Right ventricle myocardium inferior (tissue), 1 donor: Measurements from ENCODE around the gene CFAP70. TPM values are rescaled to one million over a fixed set of nuclear protein-coding genes. Genes with fewer than 3 reads are reported as not detected.
"Not testable (repeated sequence)": the region's sequence is repeated elsewhere in the genome, so short reads cannot be mapped to it uniquely, and the experiment has no call there.

Experiments
- ATAC-seq: fragments of 200-7000 bp; cut with Tn5 transposase; one replicate; pipeline ENCODE4 v1.9.1; 2020; ENCODE audit warnings: mild to moderate bottlenecking, moderate library complexity
- DNase-seq: peaks from one replicate; pipeline ENCODE4 v3.0.0; 2021; ENCODE audit errors: missing footprints
- intact Hi-C: fragments of 100-400 bp; cut with DNase I; formaldehyde crosslinking; loops from one replicate; pipeline ENCODE4 v1.11.0; 2022
- long read RNA-seq: library from polyadenylated mRNA; unstranded; transcript quantifications from one replicate; pipeline ENCODE4 v2.0.0, GENCODE V29; 2021
- total RNA-seq: library from RNA; stranded (reverse); fragmentation: NEBNext Ultra II Directional; extraction: Animal tissue kit (Norgen Biotek cat#: 25700); gene quantifications from one replicate; pipeline ENCODE4 v1.2.1, GENCODE V29; 2021
- donor health status: DM: no; HTN: yes; CAD: no; lungs with severe emphysema.

The CFAP70 gene
- total RNA-seq, result 1.4 TPM
- long read RNA-seq, result 0 reads

DNA sequence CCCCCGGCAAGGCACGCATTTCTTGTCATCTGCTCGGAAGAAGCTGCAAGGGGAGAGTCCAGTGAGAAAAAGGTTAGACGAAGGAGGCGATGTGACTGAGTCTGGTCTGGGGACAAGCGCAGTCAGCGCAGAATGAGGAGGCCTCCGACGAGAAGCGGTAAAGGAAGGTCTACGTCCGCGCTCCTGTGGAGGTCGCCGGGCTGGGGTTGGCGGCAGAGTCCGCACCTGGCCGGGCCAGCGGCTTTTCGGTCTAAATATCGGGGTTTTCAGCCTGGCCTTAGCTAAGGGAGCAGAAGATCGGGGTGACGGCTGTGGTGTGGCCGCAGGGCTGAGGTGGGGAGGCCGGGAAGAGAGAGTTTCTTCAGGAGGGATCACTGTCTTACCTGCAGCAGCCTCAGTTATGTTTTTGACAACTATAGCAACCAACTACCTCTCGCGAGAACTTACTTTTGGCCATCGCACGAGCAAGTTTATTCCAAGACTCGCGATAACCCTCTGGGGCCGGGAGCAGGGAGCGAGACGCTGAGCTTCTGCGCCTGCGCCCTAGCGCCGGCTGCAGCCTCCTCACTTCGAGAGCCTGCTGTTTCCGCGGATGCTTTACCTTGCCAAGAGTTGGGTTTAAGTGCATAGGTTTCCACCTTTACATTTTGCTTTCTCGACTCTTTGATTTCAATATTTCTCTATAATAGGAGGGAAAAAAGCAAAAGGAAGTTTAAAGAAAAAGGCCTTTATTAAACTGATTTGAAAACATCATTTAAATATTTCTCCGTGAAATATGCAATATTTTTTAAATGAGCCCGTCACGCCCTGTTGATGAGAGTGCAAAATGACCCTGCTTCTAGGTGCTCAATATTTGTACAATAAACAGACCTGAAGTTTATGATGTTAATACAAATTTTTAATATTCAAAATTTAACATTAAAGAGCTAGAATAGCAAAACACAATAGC is at the start of gene CFAP70:
Gene CFAP70 (minus strand): TSS at position 534 of the 949 bp plus-strand sequence. CDS start 4,068 bp downstream, outside the sequence.
- intact Hi-C loops, result no loop called here
- ATAC-seq, result peak; percentile 97
- peak; percentile 90 for DNase-seq

GRCh38 chr10:73408061-73408460 is 49.4 kb upstream of the CFAP70 start:
- intact Hi-C loops, result no loop called here
- DNase-seq (no peak), ATAC-seq (no peak)

DNA sequence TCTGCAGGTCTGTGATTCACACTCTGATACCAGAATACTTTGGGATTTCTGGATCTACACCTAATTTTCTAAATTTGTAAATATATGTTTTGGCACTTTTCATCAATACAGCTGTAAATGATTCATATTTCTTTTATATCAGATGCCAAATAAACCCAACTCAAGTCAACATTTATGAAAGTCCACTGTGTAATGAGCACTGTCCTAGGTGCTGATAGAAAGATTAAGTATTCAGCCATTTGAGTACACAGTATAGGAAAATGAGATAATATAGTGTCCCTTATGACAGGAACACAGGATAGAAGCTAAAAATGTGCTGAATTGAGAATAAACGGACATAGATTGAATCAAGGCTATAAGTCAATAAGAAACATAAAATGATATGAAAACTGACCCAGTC is 48.8 kb upstream of the CFAP70 start:
- ATAC-seq (no peak), DNase-seq (no peak)
- intact Hi-C loops, result no loop called here

- ATAC-seq (no peak), DNase-seq (no peak)
- intact Hi-C loops, result no loop called here
Observed at GRCh38 chr10:73406846-73407245, 48.2 kb upstream of the CFAP70 start.

DNA sequence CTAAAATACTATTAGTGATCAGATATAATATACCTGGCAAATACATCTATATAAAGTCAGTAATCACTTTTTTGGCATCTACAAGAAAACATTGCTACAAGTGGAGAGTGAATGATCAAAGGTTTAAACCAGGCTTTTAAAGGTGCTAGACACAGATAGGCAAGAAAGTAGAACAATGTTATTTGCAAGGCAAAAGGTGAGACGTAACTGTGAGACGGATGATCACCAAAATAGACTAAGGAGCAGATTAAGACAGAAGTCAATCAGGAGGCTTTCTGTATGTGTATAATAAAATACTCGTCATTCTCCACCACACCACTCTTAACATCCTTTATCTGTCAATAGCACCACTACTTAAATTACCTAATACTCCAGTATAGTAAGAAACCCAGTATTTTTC is 46.9 kb upstream of the CFAP70 start:
- ATAC-seq (no peak), DNase-seq (no peak)
- intact Hi-C loops, result no loop called here

DNA sequence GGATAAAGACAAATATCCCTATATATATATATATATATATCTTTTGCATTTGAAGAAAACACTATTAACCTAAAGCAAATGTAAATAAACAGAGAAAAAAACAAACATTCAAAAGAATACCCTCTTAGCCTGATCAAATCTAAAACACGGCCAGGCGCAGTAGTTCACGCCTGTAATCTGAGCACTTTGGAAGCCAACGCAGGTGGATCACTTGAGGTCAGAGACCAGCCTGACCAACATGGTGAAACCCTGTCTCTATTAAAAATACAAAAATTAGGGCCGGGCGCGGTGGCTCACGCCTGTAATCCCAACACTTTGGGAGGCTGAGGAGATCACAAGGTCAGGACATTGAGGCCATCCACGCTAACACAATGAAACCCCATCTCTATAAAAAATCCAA is 46.0 kb upstream of the CFAP70 start:
- intact Hi-C loops, result no loop called here
- ATAC-seq (no peak), DNase-seq (no peak)

GRCh38 chr10:73401636-73402035 is 43.0 kb upstream of the CFAP70 start:
- DNase-seq, result no peak
- ATAC-seq, result no peak
- intact Hi-C loops, result no loop called here

DNA sequence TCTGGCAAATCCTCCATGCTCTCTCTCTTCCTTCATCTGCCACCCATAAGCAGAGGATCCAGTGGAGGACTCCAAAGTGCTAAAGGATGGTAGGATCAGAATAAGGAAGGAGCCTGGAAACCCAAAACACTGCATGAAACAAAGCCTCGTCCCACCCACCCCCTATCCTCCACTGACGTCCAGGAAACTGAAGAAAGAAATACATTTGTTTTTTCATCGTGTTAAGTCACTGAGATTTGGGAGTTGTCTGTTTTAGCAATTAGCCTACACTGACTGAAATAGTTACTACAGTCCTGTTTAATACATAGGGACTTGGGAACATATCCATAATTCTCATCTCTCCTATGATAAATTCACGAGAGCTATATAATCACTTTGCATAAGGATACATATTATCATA is 40.4 kb upstream of the CFAP70 start:
- ATAC-seq (no peak), DNase-seq (no peak)
- intact Hi-C loops, result no loop called here

GRCh38 chr10:73398024-73398423 is 39.4 kb upstream of the CFAP70 start:
- intact Hi-C loops, result no loop called here
- no peak for DNase-seq
- ATAC-seq, result no peak

GRCh38 chr10:73394325-73394724 is 35.7 kb upstream of the CFAP70 start:
- intact Hi-C loops, DNase-seq, ATAC-seq: not testable (repeated sequence)

DNA sequence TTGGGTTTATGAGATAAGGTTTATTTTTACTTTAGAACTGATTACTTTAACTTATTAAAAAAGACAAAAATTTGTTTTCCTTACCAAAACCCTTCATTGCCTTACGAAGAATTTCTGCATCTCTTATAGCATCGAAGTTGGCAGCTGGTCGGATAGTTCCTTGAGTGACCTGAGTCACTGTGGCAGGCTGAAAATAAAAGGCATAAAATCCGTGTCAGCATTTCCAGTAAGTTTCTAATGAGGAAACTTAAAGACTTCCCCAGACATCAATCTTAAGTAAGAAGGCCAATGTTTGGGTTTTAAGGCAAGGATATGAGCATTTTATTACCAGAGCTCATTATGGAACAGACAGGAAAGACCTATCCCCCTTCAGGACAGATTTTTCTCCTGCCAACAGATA is 29.6 kb upstream of the CFAP70 start:
- ATAC-seq (no peak), DNase-seq (no peak)
- intact Hi-C loops, result no loop called here

GRCh38 chr10:73386583-73386982 is 27.9 kb upstream of the CFAP70 start:
- intact Hi-C loops, result no loop called here
- ATAC-seq, result no peak

GRCh38 chr10:73379064-73379748 is 20.5 kb upstream of the CFAP70 start:
- intact Hi-C loops, result no loop called here
- no peak for DNase-seq
- ATAC-seq, result no peak

More at GRCh38 chr10:73386583-73386982, 27.9 kb upstream of the CFAP70 start:
- DNase-seq, result no peak

GRCh38 chr10:73376679-73377078 is 18.0 kb upstream of the CFAP70 start:
- ATAC-seq, result no peak
- intact Hi-C loops, result no loop called here

GRCh38 chr10:73368238-73368637 is 9.6 kb upstream of the CFAP70 start:
- intact Hi-C loops, result no loop called here

More at GRCh38 chr10:73376679-73377078, 18.0 kb upstream of the CFAP70 start:
- DNase-seq, result no peak

DNA sequence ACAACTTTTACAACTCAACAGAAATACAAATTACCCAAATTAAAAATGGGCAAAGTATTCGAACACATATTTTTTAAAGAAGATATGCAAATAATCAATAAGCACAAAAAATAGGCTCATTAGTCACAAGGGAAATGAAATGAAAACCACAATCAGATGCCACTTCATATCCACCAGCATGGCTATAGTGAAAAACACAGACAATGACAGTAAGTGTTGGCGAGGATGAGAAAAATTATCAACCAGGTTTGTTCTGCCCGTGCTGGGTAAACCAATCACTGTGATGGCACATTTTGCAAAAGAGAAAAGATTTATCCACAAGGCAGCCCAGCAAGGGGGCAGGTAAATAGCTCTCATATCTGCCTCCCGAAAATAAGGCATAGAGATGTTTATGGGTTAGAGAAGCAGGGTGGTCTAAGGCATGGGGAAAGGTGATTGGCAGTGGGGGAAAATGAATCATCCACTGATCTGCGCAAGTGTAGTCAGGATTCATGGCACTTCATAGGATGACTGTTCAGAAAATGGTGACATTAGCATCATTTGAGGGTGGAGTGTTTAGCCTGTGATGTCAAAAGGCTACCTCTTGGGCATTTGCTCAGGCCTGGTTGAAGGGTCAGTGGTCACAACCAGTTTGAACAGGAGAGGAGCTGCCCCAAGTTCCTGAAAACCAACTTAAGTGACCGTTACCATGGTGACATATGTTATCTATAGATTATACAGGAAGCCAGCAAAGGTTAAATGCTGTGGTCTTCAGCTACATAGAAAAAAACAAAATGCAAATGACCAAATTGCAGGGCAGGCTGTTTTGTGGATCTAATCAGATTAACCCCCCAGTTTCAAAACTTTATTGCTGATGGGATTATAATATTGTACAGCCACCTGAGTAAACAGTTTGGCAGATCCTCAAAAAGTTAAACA is 8.0 kb upstream of the CFAP70 start:
- ATAC-seq, result no peak
- intact Hi-C loops, result no loop called here
- DNase-seq, result no peak

More at GRCh38 chr10:73368238-73368637, 9.6 kb upstream of the CFAP70 start:
- DNase-seq (no peak), ATAC-seq (no peak)

GRCh38 chr10:73364964-73365363 is 6.3 kb upstream of the CFAP70 start:
- DNase-seq, result no peak
- no peak for ATAC-seq
- intact Hi-C loops, result no loop called here

DNA sequence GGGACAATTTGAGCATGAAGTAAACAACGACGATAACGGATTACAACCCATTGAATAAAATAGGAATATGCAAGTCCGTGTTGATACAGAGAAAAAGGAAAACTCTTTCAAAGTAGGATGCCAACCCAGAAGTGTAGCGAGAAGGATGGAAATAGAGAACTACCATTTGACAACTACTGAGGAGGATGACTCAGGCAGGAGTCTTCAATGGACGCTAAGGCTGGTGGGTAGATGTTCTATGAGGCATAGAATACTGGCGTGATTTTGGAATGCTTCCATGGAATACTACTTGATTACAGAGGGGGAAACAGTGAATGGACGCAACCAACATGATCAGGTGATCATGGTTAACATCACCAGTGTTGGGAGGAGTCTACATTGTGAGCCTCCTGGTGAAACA is 828 bp upstream of the CFAP70 start:
- intact Hi-C loops, result no loop called here
- no peak for DNase-seq

GRCh38 chr10:73357821-73358220 is 843 bp downstream of the CFAP70 start:
- DNase-seq, result no peak
- no peak for ATAC-seq
- intact Hi-C loops, result no loop called here

More for the DNA sequence above, 828 bp upstream of the CFAP70 start:
- ATAC-seq, result no peak
